IPS-18a (cell line): ENCODE results near the gene KRT32.

Source experiments
- H3K27ac ChIP-seq: one replicate; pipeline ENCODE4 v1.5.1; 2013; ENCODE audit warnings: low read length
- H3K27me3 ChIP-seq: one replicate; pipeline ENCODE4 v1.6.1; 2013; ENCODE audit warnings: mild to moderate bottlenecking, low read length; ENCODE audit not compliant: control insufficient read depth, insufficient read depth
- H3K36me3 ChIP-seq: one replicate; pipeline ENCODE4 v1.6.1; 2013; ENCODE audit warnings: low read depth, low read length; ENCODE audit not compliant: control insufficient read depth
- H3K4me1 ChIP-seq: one replicate; pipeline ENCODE4 v1.6.1; 2013; ENCODE audit warnings: low read depth, low read length; ENCODE audit not compliant: control insufficient read depth
- H3K4me3 ChIP-seq: one replicate; pipeline ENCODE4 v1.5.1; 2013; ENCODE audit warnings: low read length
- H3K9ac ChIP-seq: one replicate; pipeline ENCODE4 v1.6.1; 2013; ENCODE audit warnings: mild to moderate bottlenecking, low read length, moderate library complexity
- H3K9me3 ChIP-seq: one replicate; pipeline ENCODE4 v1.6.1; 2013; ENCODE audit warnings: low read depth, low read length; ENCODE audit not compliant: control insufficient read depth

The KRT32 gene

DNA sequence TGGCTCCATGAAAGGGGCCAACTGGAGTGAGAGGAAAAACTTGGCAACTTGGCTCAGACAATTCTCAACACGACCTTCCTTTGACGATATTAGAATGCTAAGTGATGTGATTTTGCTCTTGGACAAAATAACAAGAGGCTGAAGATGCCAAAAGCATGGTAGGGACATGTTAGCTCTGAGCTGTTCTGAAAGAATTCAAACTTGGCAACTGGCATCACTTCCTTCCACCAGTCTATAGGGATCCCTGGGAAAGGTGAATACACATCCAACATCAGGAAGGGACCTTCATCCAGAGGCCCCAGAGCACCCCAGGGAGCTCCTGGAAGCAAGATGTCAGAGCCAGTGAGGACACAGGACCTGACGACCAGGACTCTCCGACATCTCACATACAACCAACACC, 47.1 kb downstream of the KRT32 start:
- Histone ChIP-seq H3K36me3 (no peaks in the 10 kb centered on the region), H3K4me1 (no peaks in the 10 kb centered on the region), H3K9me3 (no peaks in the 10 kb centered on the region), H3K27ac (no peak overlapping the region), H3K27me3 (no peaks in the 10 kb centered on the region), H3K9ac (no peak overlapping the region), H3K4me3 (no peak overlapping the region)

DNA sequence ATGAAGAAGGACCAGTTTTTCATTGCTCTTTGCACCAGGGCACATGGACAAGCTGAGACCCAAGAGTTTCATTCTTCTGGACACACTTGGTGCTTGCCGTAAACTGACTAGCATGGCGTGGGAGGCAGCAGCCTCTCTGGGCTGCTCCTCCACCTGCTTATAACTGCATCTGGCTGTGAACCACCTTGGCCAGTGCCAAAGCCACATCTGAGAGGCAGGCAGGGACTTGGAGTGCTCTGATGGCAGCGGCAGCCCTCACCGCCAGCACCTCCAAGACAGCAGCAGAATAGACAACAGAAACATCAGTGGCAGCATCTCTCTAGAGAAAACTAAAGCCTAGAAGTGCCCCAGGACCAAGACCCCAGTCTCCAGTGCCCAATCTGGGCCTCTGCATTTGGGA, 47.5 kb downstream of the KRT32 start:
- no peaks in the 10 kb centered on the region for H3K4me1 ChIP-seq
- no peak overlapping the region for H3K4me3 ChIP-seq
- no peak overlapping the region for H3K27ac ChIP-seq
- H3K9ac ChIP-seq, result no peak overlapping the region
- no peaks in the 10 kb centered on the region for H3K27me3 ChIP-seq
- H3K36me3 ChIP-seq, result no peaks in the 10 kb centered on the region
- H3K9me3 ChIP-seq, result no peaks in the 10 kb centered on the region

DNA sequence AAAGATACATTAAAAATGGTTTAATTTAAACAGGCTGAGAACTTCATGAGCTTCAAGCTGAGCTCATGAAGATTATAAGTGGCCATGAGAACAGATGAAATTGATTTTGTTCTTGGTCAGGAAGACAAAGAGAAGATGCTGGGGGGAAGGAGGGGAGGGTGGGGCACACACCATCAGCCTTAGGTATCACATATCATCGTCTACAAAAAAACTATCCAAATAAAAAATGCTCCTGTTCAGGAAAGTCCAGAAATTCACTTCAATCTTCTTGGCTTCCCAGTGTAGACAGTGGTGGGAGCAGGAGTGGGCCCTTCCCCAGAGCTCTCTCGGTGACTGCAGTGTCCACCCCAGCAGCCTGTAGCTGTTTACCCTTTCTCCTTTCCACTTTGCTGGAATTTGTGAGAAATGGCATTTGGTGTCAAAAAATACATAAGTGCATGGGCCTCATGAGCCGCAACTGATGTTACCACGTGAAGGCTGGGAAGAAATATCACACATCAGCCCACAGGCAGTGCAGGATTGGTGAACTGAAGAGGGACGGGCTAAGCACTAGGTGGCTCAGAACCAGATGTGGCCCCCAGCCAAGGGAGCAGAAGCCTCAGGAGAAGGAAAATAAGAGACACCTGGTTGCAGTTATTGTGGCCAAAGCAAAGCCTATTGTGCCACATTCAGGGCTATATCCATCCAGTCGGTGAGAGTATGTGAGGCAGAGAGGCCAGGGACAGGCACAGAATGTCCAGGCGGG, 48.9 kb downstream of the KRT32 start:
- no peaks in the 10 kb centered on the region for H3K9me3 ChIP-seq
- H3K27me3 ChIP-seq, result no peaks in the 10 kb centered on the region
- no peaks in the 10 kb centered on the region for H3K36me3 ChIP-seq
- H3K4me3 ChIP-seq, result no peak overlapping the region
- no peak overlapping the region for H3K27ac ChIP-seq
- H3K9ac ChIP-seq, result no peak overlapping the region
- H3K4me1 ChIP-seq, result peaks cover 5% of the 10 kb centered on the region

DNA sequence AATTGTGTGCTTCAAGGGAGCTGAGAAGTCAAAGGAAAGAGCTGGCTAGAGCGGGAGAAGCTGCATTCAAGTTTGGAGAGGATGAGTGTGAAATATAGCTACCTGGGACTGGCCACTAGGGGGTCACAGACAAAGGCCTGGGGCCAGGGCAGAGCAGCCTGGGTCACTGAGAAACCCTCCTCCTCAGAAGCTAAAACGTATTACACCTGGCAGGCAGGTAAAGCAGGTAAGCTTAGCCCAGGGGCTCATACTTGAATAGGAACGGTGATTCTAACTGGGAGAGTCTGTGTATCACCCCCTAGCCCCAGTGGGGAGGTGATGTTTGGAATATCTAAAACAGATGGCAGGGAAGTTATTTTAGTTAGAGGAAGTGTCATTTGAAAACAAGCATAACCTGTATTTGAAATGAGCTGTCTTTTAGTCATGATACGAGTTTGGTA, 49.6 kb downstream of the KRT32 start:
- Histone ChIP-seq H3K9me3 (no peaks in the 10 kb centered on the region), H3K36me3 (no peaks in the 10 kb centered on the region), H3K4me3 (no peak overlapping the region), H3K27ac (no peak overlapping the region), H3K27me3 (no peaks in the 10 kb centered on the region), H3K4me1 (peaks cover 10% of the 10 kb centered on the region), H3K9ac (no peak overlapping the region)

DNA sequence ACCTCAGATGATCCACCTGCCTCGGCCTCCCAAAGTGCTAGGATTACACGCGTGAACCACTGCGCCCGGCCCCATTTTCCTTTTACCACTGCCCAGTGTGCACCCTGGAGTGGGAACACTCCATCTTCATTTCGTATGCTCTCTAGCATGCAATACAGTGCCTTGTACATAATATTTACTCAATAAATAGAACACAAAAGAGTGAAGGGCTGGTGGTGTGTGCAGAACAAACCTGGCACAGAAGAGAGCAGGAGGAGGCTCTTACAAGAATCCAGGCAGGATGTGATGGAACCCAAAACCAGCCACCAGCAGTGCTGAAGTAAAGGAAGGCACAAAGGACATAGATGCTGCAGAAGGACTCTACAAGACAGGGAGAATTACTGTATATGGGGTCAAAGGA, 50.1 kb downstream of the KRT32 start:
- Histone ChIP-seq H3K9me3 (no peaks in the 10 kb centered on the region), H3K27me3 (no peaks in the 10 kb centered on the region), H3K27ac (no peak overlapping the region), H3K4me3 (no peak overlapping the region), H3K9ac (no peak overlapping the region), H3K4me1 (peaks cover 10% of the 10 kb centered on the region), H3K36me3 (no peaks in the 10 kb centered on the region)

DNA sequence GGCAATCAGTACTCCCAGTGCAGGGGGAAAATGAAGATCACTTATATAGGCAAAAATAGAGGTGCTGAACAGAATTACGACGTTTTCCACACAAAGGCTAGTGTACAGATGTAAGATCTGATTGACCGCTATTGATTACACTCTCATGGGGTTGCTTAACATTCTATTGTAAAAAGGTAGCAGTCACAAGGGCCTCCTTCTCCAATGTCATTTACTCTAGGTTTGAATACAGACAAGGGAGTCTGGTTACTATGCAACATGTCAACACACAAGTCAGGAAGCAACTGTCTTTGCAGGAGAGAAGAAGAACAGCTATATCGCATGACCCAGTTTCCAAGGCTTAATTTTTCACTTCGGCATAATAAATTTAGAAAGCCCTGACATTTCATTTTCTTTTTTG, 50.7 kb downstream of the KRT32 start:
- Histone ChIP-seq H3K27ac (no peak overlapping the region), H3K9me3 (no peaks in the 10 kb centered on the region), H3K4me3 (no peak overlapping the region), H3K27me3 (no peaks in the 10 kb centered on the region), H3K9ac (no peak overlapping the region), H3K36me3 (no peaks in the 10 kb centered on the region), H3K4me1 (peaks cover 10% of the 10 kb centered on the region)

DNA sequence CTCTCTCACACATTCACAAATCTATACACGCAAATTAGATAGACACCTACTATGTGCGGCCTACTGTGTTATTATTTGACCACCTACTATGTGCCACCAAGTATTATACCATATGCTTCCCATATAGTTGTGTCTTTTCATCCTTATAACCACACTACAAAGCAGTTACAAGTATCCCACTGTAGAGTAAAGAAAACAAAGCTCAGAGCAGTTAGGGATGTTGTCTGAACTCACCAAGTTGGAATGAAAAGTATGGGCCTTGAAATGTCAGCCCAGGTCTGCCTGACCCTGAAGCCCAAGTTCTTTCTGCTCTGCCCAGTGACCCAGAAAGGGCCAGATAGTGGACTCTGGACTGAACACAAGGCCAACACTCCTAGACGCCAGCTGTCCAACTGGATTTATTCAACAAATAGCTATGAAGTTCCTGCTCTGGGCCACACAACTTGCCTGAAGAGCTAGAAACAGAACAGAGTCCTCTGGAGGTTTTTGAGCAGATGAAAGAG, 51.3 kb downstream of the KRT32 start:
- H3K9me3 ChIP-seq, result no peaks in the 10 kb centered on the region

DNA sequence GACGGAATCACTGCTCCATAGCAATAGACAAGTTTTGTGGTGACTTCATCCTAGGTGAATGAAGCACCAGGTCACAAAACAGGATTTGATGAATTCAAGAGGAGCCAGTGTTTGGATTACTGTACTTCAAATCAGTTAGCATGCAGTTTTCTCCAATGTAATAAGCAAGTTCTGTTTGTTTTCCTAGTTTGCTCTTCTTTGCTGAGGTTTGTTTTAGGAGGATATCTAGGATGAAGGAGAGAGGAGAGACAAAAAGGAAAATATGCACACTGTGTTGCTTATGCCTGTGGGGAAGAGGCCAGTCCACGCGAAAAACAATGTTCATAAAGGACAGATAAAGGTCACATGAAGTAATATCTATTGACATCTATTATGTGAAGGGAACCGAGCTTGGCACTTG, 51.8 kb downstream of the KRT32 start:
- H3K4me3 ChIP-seq, result no peak overlapping the region
- H3K27ac ChIP-seq, result no peak overlapping the region

More for the DNA sequence above, 51.3 kb downstream of the KRT32 start:
- Histone ChIP-seq H3K27me3 (no peaks in the 10 kb centered on the region), H3K4me1 (peaks cover 10% of the 10 kb centered on the region), H3K9ac (no peak overlapping the region), H3K36me3 (no peaks in the 10 kb centered on the region), H3K27ac (no peak overlapping the region), H3K4me3 (no peak overlapping the region)

DNA sequence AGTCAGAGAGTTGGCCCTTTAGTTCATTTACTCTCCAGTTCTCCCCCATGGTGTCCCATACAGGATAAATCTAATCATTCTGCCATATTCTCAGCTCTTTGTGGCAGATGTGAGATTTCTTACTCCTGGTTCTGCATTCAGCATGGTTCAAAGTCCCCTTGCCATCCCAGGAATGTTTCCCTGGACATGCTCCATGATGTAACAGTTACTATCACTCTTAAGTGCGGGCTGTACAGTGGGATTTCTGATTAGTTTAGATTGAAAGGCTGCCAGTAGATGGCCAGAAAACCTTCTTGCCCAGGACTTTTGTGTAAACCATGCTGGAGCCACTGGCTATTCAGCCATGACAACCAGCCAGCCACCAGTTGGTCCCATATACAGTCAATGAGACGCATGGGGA, 53.2 kb downstream of the KRT32 start:
- Histone ChIP-seq H3K4me3 (no peak overlapping the region), H3K27ac (no peak overlapping the region), H3K4me1 (peaks cover 10% of the 10 kb centered on the region), H3K36me3 (no peaks in the 10 kb centered on the region), H3K27me3 (no peaks in the 10 kb centered on the region), H3K9me3 (no peaks in the 10 kb centered on the region), H3K9ac (no peak overlapping the region)

More for the DNA sequence above, 51.8 kb downstream of the KRT32 start:
- no peaks in the 10 kb centered on the region for H3K9me3 ChIP-seq
- H3K36me3 ChIP-seq, result no peaks in the 10 kb centered on the region
- H3K4me1 ChIP-seq, result peaks cover 10% of the 10 kb centered on the region
- H3K27me3 ChIP-seq, result no peaks in the 10 kb centered on the region
- no peak overlapping the region for H3K9ac ChIP-seq

DNA sequence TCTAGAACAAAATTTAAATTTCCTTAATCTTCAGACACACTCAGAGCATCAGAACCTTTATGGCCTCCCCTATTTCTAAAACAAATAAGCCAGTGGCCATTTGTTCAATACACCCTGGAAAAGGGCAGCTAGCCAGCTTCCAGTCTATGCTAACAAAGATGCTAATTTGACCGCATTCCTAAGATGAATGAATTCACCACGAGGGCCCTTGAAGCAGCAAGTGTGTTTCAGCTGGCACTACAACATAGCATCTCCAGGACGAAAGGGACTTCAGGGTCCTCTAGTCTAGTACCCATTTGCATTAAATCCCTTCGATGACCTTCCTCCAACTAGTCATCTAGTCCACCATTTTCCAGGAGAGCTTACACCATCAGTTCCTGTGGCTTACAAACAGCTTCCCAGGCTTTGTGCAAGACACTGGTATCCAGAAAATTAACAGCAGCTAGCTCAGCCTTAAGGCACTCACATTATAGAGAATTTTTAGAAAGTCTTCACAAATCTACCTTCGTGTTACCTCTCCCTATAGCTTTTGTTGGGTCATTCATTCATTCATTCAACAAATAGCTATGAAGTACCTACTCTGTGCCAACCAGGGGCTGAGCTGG, 53.7 kb downstream of the KRT32 start:
- H3K9ac ChIP-seq, result no peak overlapping the region
- H3K27ac ChIP-seq, result no peak overlapping the region
- no peaks in the 10 kb centered on the region for H3K36me3 ChIP-seq
- no peaks in the 10 kb centered on the region for H3K27me3 ChIP-seq
- no peak overlapping the region for H3K4me3 ChIP-seq
- H3K4me1 ChIP-seq, result peaks cover 10% of the 10 kb centered on the region
- no peaks in the 10 kb centered on the region for H3K9me3 ChIP-seq

DNA sequence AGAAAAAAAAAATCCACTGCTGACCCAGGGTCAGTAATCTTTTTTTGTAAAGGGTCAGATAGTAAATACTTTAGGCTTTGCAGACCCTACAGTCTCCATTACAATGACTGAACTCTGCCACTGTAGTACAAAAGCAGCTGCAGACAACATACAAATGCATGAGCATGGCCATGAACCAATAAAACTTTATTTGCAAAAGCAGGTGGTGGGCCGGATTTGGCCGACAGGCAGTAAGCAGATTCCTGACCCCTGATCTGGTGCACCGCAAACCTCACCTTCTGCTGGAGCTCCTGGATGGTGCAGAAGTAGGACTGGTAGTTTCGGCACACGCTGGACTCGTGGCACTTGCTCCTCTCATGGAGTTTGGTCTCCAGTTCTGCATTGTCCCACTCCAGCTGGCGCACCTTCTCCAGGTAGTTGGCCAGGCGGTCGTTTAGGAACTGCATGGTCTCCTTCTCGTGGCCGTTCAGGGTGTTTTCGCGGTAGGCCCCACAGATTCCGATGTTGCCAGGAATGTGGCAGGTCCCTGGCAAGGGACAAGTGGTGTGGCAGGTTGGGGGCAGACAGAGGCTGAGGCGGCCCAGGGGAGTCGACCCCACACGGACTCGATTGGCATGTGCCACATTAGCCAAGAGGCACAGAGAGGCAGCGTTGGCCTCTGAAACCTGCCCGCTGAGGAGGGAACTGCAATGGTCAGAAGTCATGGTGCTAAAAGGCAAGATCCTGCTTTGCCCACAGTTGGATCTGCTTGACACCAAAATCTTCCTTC, 55.9 kb downstream of the KRT32 start:
- H3K9me3 ChIP-seq, result no peaks in the 10 kb centered on the region

More for the DNA sequence above, 55.9 kb downstream of the KRT32 start:
- no peak overlapping the region for H3K4me3 ChIP-seq
- H3K27ac ChIP-seq, result no peak overlapping the region
- H3K4me1 ChIP-seq, result peaks cover 10% of the 10 kb centered on the region
- no peaks in the 10 kb centered on the region for H3K27me3 ChIP-seq
- no peaks in the 10 kb centered on the region for H3K36me3 ChIP-seq
- no peak overlapping the region for H3K9ac ChIP-seq
